Fibroblast of upper back skin (primary cell): ENCODE data around the gene SPINK2.
A peak's percentile ranks its signal among the peaks of the same experiment; 100 is the strongest.

ENCODE experiments used
- DNase-seq: peaks from one replicate; pipeline ENCODE4 v3.0.0-alpha.2; 2013

Gene SPINK2

GRCh38 chr4:56821381-56822243 is at the start of gene SPINK2:
SPINK2 (minus strand) TSS chr4:56821701; CDS start chr4:56821662, 39 bp downstream.
- DNase-seq: no peak

GRCh38 chr4:56870946-56871345 is 49.4 kb upstream of the SPINK2 start:
- DNase-seq: peak; percentile 85

- DNase-seq: peak; percentile 6
Measured at GRCh38 chr4:56863441-56864139, 42.1 kb upstream of the SPINK2 start.

- DNase-seq: peak; percentile 51
Measured at GRCh38 chr4:56861360-56861759, 39.9 kb upstream of the SPINK2 start.

GRCh38 chr4:56860781-56861180 is 39.3 kb upstream of the SPINK2 start:
- no peak for DNase-seq

- DNase-seq: no peak
Measured at GRCh38 chr4:56859841-56860240, 38.3 kb upstream of the SPINK2 start.

GRCh38 chr4:56857601-56858309 is 36.3 kb upstream of the SPINK2 start:
- peak; percentile 31 for DNase-seq

GRCh38 chr4:56856656-56857055 is 35.2 kb upstream of the SPINK2 start:
- DNase-seq: no peak

- DNase-seq: no peak
Measured at GRCh38 chr4:56850910-56851309, 29.4 kb upstream of the SPINK2 start.

- DNase-seq: no peak
Measured at GRCh38 chr4:56844802-56845580, 23.5 kb upstream of the SPINK2 start.

- no peak for DNase-seq
Measured at GRCh38 chr4:56843421-56843899, 22.0 kb upstream of the SPINK2 start.

GRCh38 chr4:56840559-56840958 is 19.1 kb upstream of the SPINK2 start:
- no peak for DNase-seq

GRCh38 chr4:56828784-56829535 is 7.5 kb upstream of the SPINK2 start:
- DNase-seq: peak; percentile 65

- DNase-seq: no peak
Measured at GRCh38 chr4:56823933-56824600, 2.6 kb upstream of the SPINK2 start.

GRCh38 chr4:56818797-56819196 is 2.7 kb downstream of the SPINK2 start:
- DNase-seq: no peak

- DNase-seq: no peak
Measured at GRCh38 chr4:56817840-56818491, 3.5 kb downstream of the SPINK2 start.

GRCh38 chr4:56806666-56807065 is 14.8 kb downstream of the SPINK2 start:
- DNase-seq: no peak

- peak; percentile 66 for DNase-seq
Measured at GRCh38 chr4:56804551-56804950, 16.9 kb downstream of the SPINK2 start.

GRCh38 chr4:56803471-56803870 is 18.0 kb downstream of the SPINK2 start:
- DNase-seq: no peak
